Measurements from ENCODE around the gene BARX2. TPM values are rescaled to one million over a fixed set of nuclear protein-coding genes. Genes with fewer than 3 reads are reported as not detected.

BARX2 gene
- polyA plus RNA-seq, 1 experiment: not detected

DNA sequence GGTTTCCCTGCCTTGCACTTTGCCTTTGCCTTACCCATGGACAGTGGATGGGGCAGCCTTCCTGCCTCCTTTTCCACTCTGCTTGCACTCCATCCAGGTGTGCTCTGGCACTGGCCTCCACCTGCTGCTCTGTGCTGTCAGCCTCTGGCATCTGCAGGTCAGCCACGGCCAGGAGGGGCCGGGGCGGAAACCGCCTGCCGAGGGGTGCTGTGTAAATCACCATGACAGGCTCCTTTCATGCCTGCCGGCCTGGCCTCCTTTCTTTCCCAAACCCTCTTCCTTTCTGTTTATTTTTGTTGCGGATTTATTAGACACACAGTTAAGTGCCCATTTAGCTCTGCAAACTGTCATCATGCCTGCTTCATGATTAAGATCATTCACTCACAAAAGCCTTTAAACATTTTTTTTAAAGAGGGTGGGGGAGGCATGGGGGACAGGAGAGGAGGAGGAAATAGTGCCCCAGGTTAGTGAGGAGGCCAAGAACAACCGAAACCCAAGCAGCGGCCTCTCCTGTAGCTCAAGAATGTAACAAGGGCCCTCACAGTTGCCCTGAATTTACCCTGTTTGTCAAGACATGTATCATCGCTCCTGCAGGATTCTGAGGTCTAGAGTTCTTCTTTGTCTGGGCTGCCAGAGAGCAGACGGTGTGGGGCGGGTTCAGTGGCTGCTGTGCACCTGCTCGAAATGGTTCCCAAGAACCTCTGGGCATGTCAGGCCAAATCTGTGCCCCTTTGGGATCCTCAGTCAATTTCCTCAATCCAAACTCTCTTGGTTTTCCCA, 83.3 kb downstream of the BARX2 start:
- H3K36me3 ChIP-seq (ENCODE audit: control insufficient read depth, insufficient read depth, low read length): no peaks in the 10 kb centered on the region
- H3K4me3 ChIP-seq (ENCODE audit: low read depth, low read length): no peak overlapping the region
- CTCF ChIA-PET: no interaction called here
- POLR2A ChIA-PET: no interaction called here
- DNase-seq (ENCODE audit: low read depth): no peak
- no peaks in the 10 kb centered on the region for H3K27me3 ChIP-seq (ENCODE audit: control insufficient read depth, insufficient read depth, low read length)
- TF ChIP-seq CTCF (IDR thresholded peaks at IDR 0.05; ENCODE audit: insufficient read depth, low read depth, low read length): no peak

DNA sequence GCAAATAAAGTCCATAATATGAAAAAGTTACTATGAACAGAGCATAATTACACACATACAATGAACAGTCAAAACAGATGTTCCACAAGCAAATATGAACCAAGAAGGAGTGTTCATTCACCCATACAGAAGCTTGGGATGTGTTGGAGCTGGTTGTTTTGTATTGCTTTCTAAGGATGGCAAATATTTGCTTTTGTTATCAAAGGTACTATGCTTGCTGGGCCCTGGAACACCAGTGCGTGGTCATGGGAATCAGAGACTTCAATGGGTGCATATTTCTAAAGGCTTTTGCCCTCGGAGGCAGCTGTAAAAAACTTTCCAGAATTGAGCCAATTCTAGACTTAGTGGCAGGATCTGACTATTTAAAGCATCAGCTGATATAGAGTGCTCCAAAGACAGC, 85.1 kb downstream of the BARX2 start:
- ChIA-PET CTCF (no interaction called here), POLR2A (no interaction called here)
- Histone ChIP-seq H3K36me3 (ENCODE audit: control insufficient read depth, insufficient read depth, low read length) (no peaks in the 10 kb centered on the region), H3K4me3 (ENCODE audit: low read depth, low read length) (no peak overlapping the region), H3K27me3 (ENCODE audit: control insufficient read depth, insufficient read depth, low read length) (no peaks in the 10 kb centered on the region)
- no peak for DNase-seq (ENCODE audit: low read depth)
- TF ChIP-seq CTCF (IDR thresholded peaks at IDR 0.05; ENCODE audit: insufficient read depth, low read depth, low read length): no peak

DNA sequence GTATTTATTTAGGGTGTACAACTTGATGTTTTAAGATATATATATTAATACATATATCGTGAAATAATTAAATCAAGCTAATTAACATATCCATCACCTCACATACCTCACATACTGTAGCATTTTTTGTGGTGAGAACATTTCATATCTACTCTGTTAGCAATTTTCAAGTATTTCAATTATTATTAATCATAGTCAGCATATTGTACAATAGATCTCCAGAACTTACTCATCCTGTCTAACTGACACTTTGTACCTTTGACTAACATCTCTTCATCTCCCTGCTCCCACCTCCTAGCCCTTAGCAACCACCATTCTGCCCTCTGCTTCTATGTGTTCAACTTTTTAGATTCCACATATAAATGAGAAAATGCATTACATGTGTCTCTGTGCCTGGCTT, 108.4 kb downstream of the BARX2 start:
- Histone ChIP-seq H3K27me3 (ENCODE audit: control insufficient read depth, insufficient read depth, low read length) (no peaks in the 10 kb centered on the region), H3K4me3 (ENCODE audit: low read depth, low read length) (no peak overlapping the region), H3K36me3 (ENCODE audit: control insufficient read depth, insufficient read depth, low read length) (no peaks in the 10 kb centered on the region)
- DNase-seq (ENCODE audit: low read depth): no peak
- TF ChIP-seq CTCF (IDR thresholded peaks at IDR 0.05; ENCODE audit: insufficient read depth, low read depth, low read length): no peak
- POLR2A ChIA-PET: no interaction called here
- CTCF ChIA-PET: no interaction called here

GRCh38 chr11:129489249-129489648, 113.6 kb downstream of the BARX2 start:
- Histone ChIP-seq H3K36me3 (ENCODE audit: control insufficient read depth, insufficient read depth, low read length) (no peaks in the 10 kb centered on the region), H3K27me3 (ENCODE audit: control insufficient read depth, insufficient read depth, low read length) (no peaks in the 10 kb centered on the region), H3K4me3 (ENCODE audit: low read depth, low read length) (no peak overlapping the region)
- CTCF ChIA-PET: no interaction called here
- no peak for DNase-seq (ENCODE audit: low read depth)
- POLR2A ChIA-PET: no interaction called here
- TF ChIP-seq CTCF (IDR thresholded peaks at IDR 0.05; ENCODE audit: insufficient read depth, low read depth, low read length): no peak

- H3K27me3 ChIP-seq (ENCODE audit: control insufficient read depth, insufficient read depth, low read length): no peaks in the 10 kb centered on the region
- CTCF ChIA-PET: no interaction called here
- no peak for TF ChIP-seq CTCF (IDR thresholded peaks at IDR 0.05; ENCODE audit: insufficient read depth, low read depth, low read length)
Observed at GRCh38 chr11:129490004-129490403, 114.4 kb downstream of the BARX2 start.

More at GRCh38 chr11:129490004-129490403, 114.4 kb downstream of the BARX2 start:
- Histone ChIP-seq H3K4me3 (ENCODE audit: low read depth, low read length) (no peak overlapping the region), H3K36me3 (ENCODE audit: control insufficient read depth, insufficient read depth, low read length) (no peaks in the 10 kb centered on the region)
- DNase-seq (ENCODE audit: low read depth): no peak
- POLR2A ChIA-PET: no interaction called here

Data from BJ (cell line).